ENCODE results near the gene SKIDA1.

Gene SKIDA1

DNA sequence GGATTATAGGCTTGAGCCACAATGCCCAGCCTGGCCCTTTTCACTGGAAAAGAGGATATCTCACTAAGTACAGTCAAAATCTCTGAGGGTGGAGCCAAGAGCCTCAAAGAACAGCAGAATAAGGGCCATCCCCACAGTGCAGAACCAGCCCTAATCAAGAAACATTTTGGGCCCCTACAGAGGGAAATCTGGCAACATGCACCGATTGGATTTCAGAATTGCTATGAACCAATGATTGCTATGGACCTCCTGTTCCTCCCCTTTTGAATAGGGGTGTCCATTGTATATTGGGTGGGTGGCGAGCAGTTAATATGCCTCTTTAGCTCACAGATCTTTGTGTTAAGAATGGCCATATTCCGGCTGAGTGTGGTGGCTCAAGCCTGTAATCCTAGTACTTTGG is 42.7 kb downstream of the SKIDA1 start:
- no peak for DNase-seq (ENCODE audit: low read depth in 2 of 2)

GRCh38 chr10:21481407-21481806 is 44.1 kb downstream of the SKIDA1 start:
- no peak for DNase-seq (ENCODE audit: low read depth in 2 of 2)

DNA sequence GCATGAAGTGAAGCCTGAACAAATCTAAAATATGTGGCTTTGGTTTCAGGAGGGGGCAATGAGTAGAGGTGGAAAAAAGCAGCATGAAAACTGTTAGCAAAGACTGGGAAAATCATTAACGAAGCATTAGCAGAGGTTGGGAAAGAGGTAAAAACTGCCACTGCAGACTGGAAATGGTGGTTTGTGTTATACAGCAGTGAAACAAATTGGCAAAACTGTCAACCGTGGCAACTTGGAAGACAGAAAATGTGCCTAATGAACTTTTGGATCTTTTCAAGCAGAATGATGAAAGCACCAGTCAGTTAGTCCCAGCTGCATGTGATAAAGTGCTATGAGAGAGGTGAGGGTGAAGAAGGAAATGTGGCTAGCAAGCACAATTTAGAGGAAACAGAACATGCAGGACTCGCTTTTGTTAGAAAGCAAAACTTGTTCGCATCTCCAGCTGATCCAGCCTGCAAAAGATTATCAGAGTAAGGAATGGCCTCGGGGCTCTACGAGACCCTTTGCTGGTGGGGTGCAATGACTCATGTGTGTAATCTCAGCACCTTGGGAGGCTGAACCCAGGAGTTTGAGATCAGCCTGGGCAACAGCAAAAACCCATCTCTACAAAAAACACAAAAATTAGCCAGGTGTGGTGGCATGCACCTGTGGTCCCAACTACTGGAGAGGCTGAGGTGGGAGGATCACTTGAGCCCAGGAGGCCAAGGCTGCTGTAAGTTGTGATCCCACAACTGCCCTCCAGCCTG is 45.7 kb downstream of the SKIDA1 start:
- no peak for DNase-seq (ENCODE audit: low read depth in 2 of 2)

DNA sequence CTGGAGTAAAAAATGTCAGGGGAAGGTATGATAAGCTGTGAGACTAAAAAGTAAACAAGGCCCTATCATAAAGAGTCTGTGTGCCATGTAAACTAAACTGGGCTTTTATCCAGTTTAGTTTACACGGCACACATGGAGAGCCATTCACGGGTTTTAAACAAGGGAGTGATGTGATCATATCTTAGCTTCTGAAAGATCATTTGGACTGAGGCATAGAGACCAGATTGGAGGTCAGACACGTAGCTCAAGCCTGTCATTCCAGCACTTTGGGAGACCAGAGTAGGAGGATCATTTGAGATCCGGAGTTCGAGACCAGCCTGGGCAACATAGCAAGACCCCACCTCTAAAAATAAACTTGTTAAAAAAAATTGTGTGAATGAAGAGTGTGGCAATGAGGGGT is 50.1 kb downstream of the SKIDA1 start:
- DNase-seq (ENCODE audit: low read depth in 2 of 2) = no peak

- DNase-seq (ENCODE audit: low read depth in 2 of 2) = no peak
Observed at GRCh38 chr10:21473541-21473940, 51.9 kb downstream of the SKIDA1 start.

DNA sequence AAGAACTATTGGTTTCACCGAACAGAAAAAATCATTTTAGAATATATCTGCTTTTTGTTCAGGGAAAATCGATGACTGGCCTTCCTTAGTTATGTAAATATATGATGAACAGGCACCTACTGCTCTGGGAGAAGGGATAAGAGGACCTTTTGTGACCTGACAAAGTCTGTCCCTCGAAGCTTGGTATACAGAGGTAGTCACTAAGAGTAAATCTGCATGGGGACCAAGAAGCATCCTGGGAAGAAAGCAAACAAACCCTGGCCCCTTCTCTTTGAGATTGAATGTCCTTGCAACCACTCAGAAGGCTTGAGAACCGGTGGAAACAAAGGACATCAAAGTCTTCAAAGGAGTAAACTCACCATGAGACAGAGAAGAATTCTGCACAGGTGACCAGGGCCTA is 52.3 kb downstream of the SKIDA1 start:
- DNase-seq (ENCODE audit: low read depth in 2 of 2) = no peak

GRCh38 chr10:21468086-21468485 is 57.4 kb downstream of the SKIDA1 start:
- no peak for DNase-seq (ENCODE audit: low read depth in 2 of 2)

GRCh38 chr10:21467633-21468032 is 57.8 kb downstream of the SKIDA1 start:
- no peak for DNase-seq (ENCODE audit: low read depth in 2 of 2)

- no peak for DNase-seq (ENCODE audit: low read depth in 2 of 2)
Observed at GRCh38 chr10:21464134-21464533, 61.3 kb downstream of the SKIDA1 start.

Measured in activated CD4-positive, alpha-beta T cell treated with anti-CD3 and anti-CD28 coated beads for 24 hours (primary cell).